ENCODE measurements around the gene OAF.

GRCh38 chr11:120239713-120240640 lies 29.1 kb downstream of the OAF start, which contains the start of gene POU2F3:
- TF ChIP-seq, protein P1, sequence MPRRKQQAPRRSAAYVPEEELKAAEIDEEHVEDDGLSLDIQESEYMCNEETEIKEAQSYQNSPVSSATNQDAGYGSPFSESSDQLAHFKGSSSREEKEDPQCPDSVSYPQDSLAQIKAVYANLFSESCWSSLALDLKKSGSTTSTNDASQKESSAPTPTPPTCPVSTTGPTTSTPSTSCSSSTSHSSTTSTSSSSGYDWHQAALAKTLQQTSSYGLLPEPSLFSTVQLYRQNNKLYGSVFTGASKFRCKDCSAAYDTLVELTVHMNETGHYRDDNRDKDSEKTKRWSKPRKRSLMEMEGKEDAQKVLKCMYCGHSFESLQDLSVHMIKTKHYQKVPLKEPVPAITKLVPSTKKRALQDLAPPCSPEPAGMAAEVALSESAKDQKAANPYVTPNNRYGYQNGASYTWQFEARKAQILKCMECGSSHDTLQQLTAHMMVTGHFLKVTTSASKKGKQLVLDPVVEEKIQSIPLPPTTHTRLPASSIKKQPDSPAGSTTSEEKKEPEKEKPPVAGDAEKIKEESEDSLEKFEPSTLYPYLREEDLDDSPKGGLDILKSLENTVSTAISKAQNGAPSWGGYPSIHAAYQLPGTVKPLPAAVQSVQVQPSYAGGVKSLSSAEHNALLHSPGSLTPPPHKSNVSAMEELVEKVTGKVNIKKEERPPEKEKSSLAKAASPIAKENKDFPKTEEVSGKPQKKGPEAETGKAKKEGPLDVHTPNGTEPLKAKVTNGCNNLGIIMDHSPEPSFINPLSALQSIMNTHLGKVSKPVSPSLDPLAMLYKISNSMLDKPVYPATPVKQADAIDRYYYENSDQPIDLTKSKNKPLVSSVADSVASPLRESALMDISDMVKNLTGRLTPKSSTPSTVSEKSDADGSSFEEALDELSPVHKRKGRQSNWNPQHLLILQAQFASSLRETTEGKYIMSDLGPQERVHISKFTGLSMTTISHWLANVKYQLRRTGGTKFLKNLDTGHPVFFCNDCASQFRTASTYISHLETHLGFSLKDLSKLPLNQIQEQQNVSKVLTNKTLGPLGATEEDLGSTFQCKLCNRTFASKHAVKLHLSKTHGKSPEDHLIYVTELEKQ (CRISPR knock-in tag; IDR thresholded peaks at IDR 0.05) = no peak
- TF ChIP-seq ZNF318 (IDR thresholded peaks at IDR 0.05; ENCODE audit: borderline replicate concordance in 1 of 2, low read depth in 1 of 2) (no peak), CREB1 (IDR thresholded peaks at IDR 0.05) (no peak), CREB1 (CRISPR knock-in tag; IDR thresholded peaks at IDR 0.05) (no peak), CTCF (IDR thresholded peaks at IDR 0.05 in 2 of 3, conservative IDR thresholded peaks at IDR 0.05 in 1 of 3; ENCODE audit: insufficient read depth in 2 of 3, low read depth in 1 of 3, low read length in 3 of 3) (peak; percentile 30 to 63 (median 42); a peak in 4 of 6 replicates), MCM2 (IDR thresholded peaks at IDR 0.05; ENCODE audit: low read depth) (no peak), SIN3A (IDR thresholded peaks at IDR 0.05; ENCODE audit: borderline replicate concordance in 2 of 2, control insufficient read depth in 1 of 2, low read depth in 2 of 2, low read length in 2 of 2) (no peak), NRF1 (conservative IDR thresholded peaks at IDR 0.05 in 1 of 2, IDR thresholded peaks at IDR 0.05 in 1 of 2) (no peak), YY1 (IDR thresholded peaks at IDR 0.05; ENCODE audit: borderline replicate concordance in 1 of 3, control insufficient read depth in 1 of 3, extremely low read depth in 1 of 3, insufficient read depth in 3 of 3, insufficient read length in 1 of 3, insufficient replicate concordance in 2 of 3, low read depth in 1 of 3, low read length in 2 of 3) (no peak), POLR2A (conservative IDR thresholded peaks at IDR 0.05) (no peak)

Measured in K562 (cell line).